HG02970 (cell line): ENCODE results near the gene EXOC4.
"Not testable (repeated sequence)": the region's sequence is repeated elsewhere in the genome, so short reads cannot be mapped to it uniquely, and the experiment has no call there.

Source experiments
- ATAC-seq: cut with Tn5 transposase; IDR thresholded peaks from one replicate; pipeline ENCODE4 v1.9.1; 2021; ENCODE audit warnings: mild to moderate bottlenecking, moderate library complexity, moderate number of reproducible peaks; ENCODE audit not compliant: unreplicated experiment, low FRiP score

EXOC4 gene

DNA sequence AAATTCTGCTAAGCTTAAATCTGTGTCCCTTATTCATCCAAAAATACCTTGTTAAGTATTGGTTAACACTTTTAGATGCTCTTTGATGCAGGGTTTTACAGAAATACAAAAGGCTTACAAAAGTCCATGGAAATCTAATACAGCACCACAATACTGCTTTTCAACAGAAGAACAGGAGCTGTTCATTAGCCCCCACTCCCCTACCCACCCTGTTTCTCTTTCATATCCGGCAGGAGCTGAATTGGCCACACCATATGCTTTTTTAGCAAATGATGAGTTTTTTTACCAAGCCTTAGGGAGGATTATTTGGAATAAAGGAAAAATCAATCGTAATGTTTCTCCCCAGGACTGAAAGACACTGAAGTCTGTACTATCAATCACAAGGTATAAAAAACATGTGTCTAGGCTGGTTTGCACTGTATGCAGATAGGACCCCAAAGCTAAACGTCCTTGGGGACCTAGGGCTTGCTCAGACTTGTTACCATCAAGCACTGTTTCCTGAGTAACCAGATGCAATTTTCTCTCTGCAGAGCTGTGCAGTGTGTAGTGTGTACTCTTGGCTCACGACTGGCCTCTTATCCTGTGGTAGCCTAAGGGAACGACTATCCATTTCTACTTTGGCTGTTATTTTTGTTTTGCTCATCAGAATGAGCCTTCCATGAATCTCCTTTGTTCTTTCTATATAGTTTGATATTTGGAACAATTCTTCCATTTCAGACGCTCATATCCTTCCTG, 731.0 kb downstream of the EXOC4 start:
- no peak for ATAC-seq

DNA sequence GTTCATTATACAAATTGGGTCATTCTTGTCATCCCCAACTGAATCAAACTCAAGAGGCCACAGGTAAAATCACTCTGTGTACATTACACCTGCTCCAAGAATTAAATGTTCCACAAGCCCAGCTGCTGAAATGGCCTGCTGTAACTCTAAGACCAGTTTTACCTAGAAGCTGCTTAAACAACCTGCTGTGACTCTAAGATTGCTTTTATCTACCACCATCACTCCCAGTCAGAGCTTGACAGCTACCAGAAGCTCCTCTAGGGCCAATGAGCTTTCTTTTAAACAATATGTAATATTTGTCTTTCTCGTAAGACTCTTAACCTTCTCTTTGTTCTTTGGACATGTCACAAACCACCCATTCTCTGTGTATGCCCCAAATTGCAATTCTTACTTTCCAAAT, 732.4 kb downstream of the EXOC4 start:
- no peak for ATAC-seq

DNA sequence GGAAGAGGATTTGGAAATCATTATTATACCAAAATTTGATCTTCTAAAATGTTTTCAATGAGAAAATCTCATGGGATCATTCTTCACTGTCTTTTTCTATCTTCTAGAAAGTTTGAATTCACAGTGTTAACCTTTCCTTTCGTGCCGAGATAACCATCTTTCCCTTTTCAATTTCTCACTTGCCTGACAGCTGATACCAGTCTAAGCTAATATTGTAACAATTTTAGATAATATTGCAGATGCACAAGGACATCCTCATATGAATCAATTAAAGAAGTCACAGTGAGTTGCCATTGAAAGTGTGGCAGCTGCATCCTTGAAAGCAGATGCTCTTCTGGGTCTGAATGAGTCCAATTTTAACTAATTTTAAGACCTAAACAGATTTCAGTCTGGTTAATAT, 734.7 kb downstream of the EXOC4 start:
- ATAC-seq, result no peak

- no peak for ATAC-seq
Observed at GRCh38 chr7:133993547-133993946, 740.7 kb downstream of the EXOC4 start.

DNA sequence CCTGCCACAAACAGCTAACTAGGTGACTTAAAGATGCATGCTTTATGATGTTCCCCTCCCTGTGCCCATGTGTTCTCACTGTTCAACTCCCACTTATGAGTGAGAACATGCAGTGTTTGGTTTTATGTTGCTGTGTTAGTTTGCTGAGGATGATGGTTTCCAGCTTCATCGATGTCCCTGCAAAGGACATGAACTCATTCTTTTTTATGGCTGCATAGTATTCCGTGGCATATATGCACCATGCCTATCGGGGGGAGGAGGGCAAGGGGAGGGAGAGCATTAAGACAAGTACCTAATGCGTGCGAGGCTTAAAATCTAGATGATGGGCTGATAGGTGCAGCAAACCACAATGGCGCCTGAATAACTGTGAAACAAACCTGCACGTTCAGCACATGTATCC, 741.2 kb downstream of the EXOC4 start:
- ATAC-seq, result not testable (repeated sequence)

DNA sequence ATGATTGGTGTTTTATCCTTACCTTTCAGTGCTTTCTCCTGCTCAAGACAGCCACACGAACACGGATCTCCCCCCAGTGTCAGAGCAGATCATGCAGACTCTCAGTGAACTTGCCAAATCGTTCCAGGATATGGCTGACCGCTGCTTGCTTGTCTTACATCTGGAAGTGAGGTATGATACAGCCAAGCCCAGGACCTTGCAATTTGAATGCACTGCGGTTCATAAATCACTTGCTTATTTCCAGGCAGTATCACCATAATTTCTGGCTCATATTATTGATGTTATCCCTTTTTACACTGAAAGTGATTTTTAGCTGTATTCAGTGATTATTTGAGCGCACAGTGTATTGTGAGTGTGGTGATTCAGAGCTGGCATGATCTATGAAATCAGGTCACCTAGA, 744.6 kb downstream of the EXOC4 start:
- no peak for ATAC-seq

- no peak for ATAC-seq
Observed at GRCh38 chr7:133999178-133999577, 746.3 kb downstream of the EXOC4 start.

GRCh38 chr7:134004829-134005505, 752.1 kb downstream of the EXOC4 start:
- ATAC-seq, result no peak

DNA sequence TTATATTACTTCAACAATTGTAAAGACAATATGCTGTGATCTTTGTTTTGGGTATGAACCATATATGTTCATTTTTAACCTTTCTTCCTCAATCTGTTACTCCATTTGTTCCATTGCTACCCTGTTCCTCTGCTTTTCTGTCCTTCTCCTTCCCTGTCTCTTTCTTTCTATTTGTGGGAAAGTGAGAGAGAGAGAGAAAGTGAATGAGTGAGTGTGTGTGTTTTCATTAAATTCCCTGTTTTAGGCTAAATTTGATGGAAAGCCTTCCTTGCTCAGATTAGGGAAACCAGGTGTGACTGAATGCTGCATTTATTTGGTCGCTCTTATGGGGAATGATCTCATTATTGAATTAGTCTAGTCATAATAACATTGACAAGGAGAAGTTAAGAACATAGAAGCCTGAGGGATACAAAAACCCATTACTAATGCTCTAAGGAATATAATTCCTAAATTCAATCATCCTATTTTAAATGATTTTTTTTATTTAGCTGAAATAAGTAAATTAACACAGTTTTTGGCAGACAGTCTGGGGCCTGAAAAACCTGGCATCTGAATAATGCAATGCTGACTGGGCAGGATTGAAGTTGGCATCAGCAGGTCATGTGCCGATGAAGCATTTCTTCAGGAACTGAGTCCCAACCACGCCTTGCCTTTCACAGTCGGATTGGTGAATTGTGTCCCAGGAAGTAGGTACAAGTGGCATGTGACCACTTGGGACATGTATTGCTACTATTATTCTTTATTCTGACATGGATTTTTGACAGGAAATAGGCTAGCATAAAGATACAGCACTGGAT, 756.6 kb downstream of the EXOC4 start:
- ATAC-seq, result no peak

- ATAC-seq, result no peak
Observed at GRCh38 chr7:134013249-134013648, 760.4 kb downstream of the EXOC4 start.

GRCh38 chr7:134014935-134015334, 762.1 kb downstream of the EXOC4 start:
- no peak for ATAC-seq

DNA sequence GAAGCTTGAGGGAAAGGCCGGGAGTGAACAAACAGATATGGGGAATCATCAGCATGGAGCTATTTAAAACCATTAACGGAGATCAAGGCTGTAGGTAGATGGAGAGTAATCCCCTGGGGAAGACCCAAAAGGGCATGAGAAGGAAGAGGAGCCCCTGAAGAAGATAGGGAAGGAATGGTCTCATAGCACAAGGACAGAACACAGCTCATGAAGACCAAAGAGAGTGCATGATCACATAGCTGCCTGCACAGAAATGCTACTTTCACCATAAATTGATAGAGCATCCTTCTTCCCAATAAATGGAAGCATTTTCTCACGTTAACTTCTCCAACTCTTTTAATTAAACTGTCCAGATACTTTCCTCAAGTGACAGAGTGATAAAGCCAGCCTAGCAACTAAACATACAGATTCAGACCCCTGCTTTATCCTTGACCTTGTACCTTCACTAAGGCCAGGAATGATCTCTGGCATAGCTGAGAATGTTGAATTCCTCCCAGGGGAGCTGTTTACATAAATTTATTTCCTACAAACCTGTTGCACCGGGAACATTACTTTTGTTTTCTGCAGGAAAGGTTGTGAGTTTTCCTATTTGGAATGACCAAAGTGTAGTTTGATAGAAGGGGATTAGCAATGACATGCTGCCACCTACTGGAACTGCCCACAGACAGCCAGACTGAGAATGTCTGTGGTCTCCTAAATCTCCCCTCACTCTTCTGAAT, 763.5 kb downstream of the EXOC4 start:
- ATAC-seq, result no peak

DNA sequence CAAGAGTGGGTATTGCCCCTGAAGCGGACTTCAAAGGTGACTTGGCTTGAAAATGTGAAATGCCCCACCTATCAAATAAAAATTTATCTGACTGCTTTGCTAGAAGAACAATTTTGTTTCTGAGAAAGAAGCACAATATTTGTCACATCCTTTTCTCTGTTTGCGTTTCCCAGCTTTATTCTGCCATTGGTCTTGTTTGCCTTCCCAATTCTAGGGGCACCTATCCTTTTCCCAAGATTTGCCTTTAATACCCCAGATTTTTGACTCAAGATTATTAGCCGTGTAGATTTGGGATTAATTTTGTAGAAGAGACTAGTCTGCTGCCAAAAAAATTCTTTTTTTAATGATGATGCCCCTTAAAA, 764.0 kb downstream of the EXOC4 start:
- no peak for ATAC-seq

- no peak for ATAC-seq
Observed at GRCh38 chr7:134018306-134018705, 765.4 kb downstream of the EXOC4 start.

- ATAC-seq, result no peak
Observed at GRCh38 chr7:134019251-134019650, 766.4 kb downstream of the EXOC4 start.

DNA sequence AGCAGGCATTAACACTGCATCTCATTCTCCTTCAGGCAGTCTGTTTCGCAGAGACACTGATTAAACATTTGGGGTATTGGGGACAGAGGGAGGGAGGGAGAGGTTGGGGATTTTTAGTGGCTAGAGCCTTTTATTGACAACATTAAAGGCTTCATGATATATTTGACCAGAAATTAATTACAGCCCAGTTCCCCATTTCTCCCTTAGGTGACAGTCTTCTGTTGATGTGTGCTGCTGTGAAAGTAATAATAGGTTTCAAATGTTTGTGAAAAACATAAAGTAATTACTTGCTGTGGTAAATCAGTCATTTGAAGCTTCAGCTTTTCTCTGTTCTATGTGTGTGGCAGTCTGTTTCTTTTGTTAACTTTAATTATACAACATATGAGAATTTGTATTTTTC, 769.0 kb downstream of the EXOC4 start:
- ATAC-seq, result no peak

- ATAC-seq, result no peak
Observed at GRCh38 chr7:134022286-134022911, 769.5 kb downstream of the EXOC4 start.

- no peak for ATAC-seq
Observed at GRCh38 chr7:134024739-134025138, 771.9 kb downstream of the EXOC4 start.

GRCh38 chr7:134028853-134029252, 776.0 kb downstream of the EXOC4 start:
- ATAC-seq, result no peak

DNA sequence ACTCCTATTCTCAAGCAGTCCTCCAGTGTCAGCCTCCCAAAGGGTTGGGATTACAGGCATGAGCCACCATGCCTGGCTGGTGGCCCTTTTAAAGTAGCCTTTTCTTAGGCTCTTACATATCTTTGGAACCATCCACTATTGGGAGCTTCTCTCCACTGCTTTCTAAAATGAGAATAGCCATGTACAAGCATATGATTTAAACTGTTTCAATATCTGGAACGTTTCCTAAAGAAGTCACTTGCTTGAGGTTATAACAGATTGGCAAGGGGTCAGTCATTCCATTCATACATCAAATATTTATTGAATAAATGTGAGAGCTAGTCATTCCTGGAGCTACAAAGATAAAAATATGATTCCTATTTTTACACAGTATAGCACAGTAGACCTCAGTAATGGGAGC, 776.9 kb downstream of the EXOC4 start:
- ATAC-seq, result no peak
